Left hindlimb (tissue), 1 donor: ENCODE measurements around the gene TLE3.

Experiments used
- DNase-seq: peaks from one replicate; pipeline ENCODE4 v3.0.0-alpha.2; 2018

TLE3 gene

GRCh38 chr15:70026991-70027390 is 70.7 kb downstream of the TLE3 start:
- no peak for DNase-seq

GRCh38 chr15:70025413-70026296 is 72.1 kb downstream of the TLE3 start:
- DNase-seq, result no peak

GRCh38 chr15:70024521-70024920 is 73.2 kb downstream of the TLE3 start:
- no peak for DNase-seq

- DNase-seq, result no peak
Observed at GRCh38 chr15:70023769-70024491, 73.8 kb downstream of the TLE3 start.

GRCh38 chr15:70023064-70023768 is 74.5 kb downstream of the TLE3 start:
- no peak for DNase-seq

- no peak for DNase-seq
Observed at GRCh38 chr15:70020229-70020628, 77.5 kb downstream of the TLE3 start.

- DNase-seq, result no peak
Observed at GRCh38 chr15:70018646-70019600, 78.8 kb downstream of the TLE3 start.

GRCh38 chr15:70017801-70018200 is 79.9 kb downstream of the TLE3 start:
- DNase-seq, result no peak

- no peak for DNase-seq
Observed at GRCh38 chr15:70017025-70017424, 80.7 kb downstream of the TLE3 start.

GRCh38 chr15:70016511-70016994 is 81.2 kb downstream of the TLE3 start:
- no peak for DNase-seq

- DNase-seq, result no peak
Observed at GRCh38 chr15:70014860-70015490, 82.7 kb downstream of the TLE3 start.

- DNase-seq, result no peak
Observed at GRCh38 chr15:70014331-70014730, 83.4 kb downstream of the TLE3 start.

- no peak for DNase-seq
Observed at GRCh38 chr15:70013656-70014313, 83.9 kb downstream of the TLE3 start.

- no peak for DNase-seq
Observed at GRCh38 chr15:70012895-70013294, 84.8 kb downstream of the TLE3 start.

GRCh38 chr15:70008697-70009290 is 88.9 kb downstream of the TLE3 start:
- DNase-seq, result no peak

GRCh38 chr15:70006259-70007147 is 91.2 kb downstream of the TLE3 start:
- no peak for DNase-seq

GRCh38 chr15:70004826-70005225 is 92.9 kb downstream of the TLE3 start:
- DNase-seq, result no peak

- DNase-seq, result no peak
Observed at GRCh38 chr15:70002897-70003296, 94.8 kb downstream of the TLE3 start.

GRCh38 chr15:70001859-70002258 is 95.9 kb downstream of the TLE3 start:
- no peak for DNase-seq
